ENCODE measurements around the gene RAVER2.

Gene RAVER2

GRCh38 chr1:64856553-64856952 is 111.7 kb downstream of the RAVER2 start:
- no peaks in the 10 kb centered on the region for H3K4me1 ChIP-seq (ENCODE audit: control insufficient read depth, insufficient read depth, low read length, unreplicated experiment)
- H3K36me3 ChIP-seq (ENCODE audit: insufficient read depth, low read length) = peaks cover 35% of the 10 kb centered on the region; the same call in 1 of the 2 replicates
- H3K79me2 ChIP-seq (ENCODE audit: control insufficient read depth, insufficient read depth, low read length, unreplicated experiment) = no peaks in the 10 kb centered on the region
- H3K27me3 ChIP-seq (ENCODE audit: insufficient read depth, low read length) = no peaks in the 10 kb centered on the region
- H3K4me3 ChIP-seq (ENCODE audit: low read depth, low read length) = no peak overlapping the region
- H3K27ac ChIP-seq (ENCODE audit: low read depth, low read length) = no peak overlapping the region
- no peak overlapping the region for H2AFZ ChIP-seq (ENCODE audit: low read length, unreplicated experiment)

DNA sequence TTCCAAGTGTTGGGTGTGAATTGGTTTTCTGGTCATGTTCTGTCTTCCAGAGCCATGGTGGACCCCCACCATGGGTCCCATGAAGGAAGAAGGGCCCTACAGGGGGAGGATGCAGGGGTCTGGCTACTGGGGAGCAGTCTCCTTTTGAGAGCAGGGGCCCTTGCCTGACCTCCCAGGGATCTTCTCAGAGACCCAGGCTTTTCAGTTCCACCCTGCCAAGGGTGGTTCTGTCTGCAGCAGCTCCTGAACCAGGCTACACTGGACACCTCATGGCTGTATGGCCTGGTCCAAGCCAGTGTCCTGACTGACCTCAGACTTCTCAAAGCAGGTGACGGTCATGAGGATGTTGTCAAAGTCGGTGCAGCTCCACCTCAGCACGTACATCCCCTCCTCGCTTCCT is 112.5 kb downstream of the RAVER2 start:
- no peaks in the 10 kb centered on the region for H3K27me3 ChIP-seq (ENCODE audit: insufficient read depth, low read length)
- peaks cover 35% of the 10 kb centered on the region; the same call in 1 of the 2 replicates for H3K36me3 ChIP-seq (ENCODE audit: insufficient read depth, low read length)
- no peaks in the 10 kb centered on the region for H3K4me1 ChIP-seq (ENCODE audit: control insufficient read depth, insufficient read depth, low read length, unreplicated experiment)
- no peak overlapping the region for H3K4me3 ChIP-seq (ENCODE audit: low read depth, low read length)
- no peaks in the 10 kb centered on the region for H3K79me2 ChIP-seq (ENCODE audit: control insufficient read depth, insufficient read depth, low read length, unreplicated experiment)
- H2AFZ ChIP-seq (ENCODE audit: low read length, unreplicated experiment) = no peak overlapping the region
- no peak overlapping the region for H3K27ac ChIP-seq (ENCODE audit: low read depth, low read length)

DNA sequence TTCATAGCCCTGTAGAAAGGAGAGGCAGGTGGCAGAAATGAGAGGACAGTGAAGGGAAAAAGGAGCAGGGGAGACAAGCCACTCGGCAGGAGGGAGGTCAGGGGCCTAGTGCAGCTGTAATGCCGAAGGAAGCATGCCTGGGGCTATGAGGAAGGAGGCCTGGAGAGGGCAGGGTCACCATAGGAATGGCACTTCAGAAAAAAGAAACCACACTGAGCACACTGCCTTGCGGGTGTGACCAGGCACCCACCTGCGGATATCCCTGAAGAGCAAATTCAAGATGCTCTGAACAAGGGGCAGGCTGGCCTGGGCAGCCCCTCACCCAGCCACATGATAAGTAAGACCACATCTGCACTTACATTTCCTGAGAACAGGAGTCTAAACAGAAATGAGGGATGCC is 116.7 kb downstream of the RAVER2 start:
- H3K36me3 ChIP-seq (ENCODE audit: insufficient read depth, low read length) = peaks cover 32% of the 10 kb centered on the region

GRCh38 chr1:64864018-64864940 is 119.4 kb downstream of the RAVER2 start:
- Histone ChIP-seq H3K27me3 (ENCODE audit: insufficient read depth, low read length) (no peaks in the 10 kb centered on the region), H3K4me3 (ENCODE audit: low read depth, low read length) (no peak overlapping the region), H3K4me1 (ENCODE audit: control insufficient read depth, insufficient read depth, low read length, unreplicated experiment) (peaks cover 6% of the 10 kb centered on the region), H3K36me3 (ENCODE audit: insufficient read depth, low read length) (peaks cover 23% of the 10 kb centered on the region), H3K79me2 (ENCODE audit: control insufficient read depth, insufficient read depth, low read length, unreplicated experiment) (no peaks in the 10 kb centered on the region), H3K27ac (ENCODE audit: low read depth, low read length) (no peak overlapping the region), H2AFZ (ENCODE audit: low read length, unreplicated experiment) (no peak overlapping the region)

More for the DNA sequence above, 116.7 kb downstream of the RAVER2 start:
- no peaks in the 10 kb centered on the region for H3K79me2 ChIP-seq (ENCODE audit: control insufficient read depth, insufficient read depth, low read length, unreplicated experiment)
- no peaks in the 10 kb centered on the region for H3K27me3 ChIP-seq (ENCODE audit: insufficient read depth, low read length)
- peaks cover 6% of the 10 kb centered on the region for H3K4me1 ChIP-seq (ENCODE audit: control insufficient read depth, insufficient read depth, low read length, unreplicated experiment)
- no peak overlapping the region for H3K27ac ChIP-seq (ENCODE audit: low read depth, low read length)
- no peak overlapping the region for H3K4me3 ChIP-seq (ENCODE audit: low read depth, low read length)
- H2AFZ ChIP-seq (ENCODE audit: low read length, unreplicated experiment) = no peak overlapping the region

GRCh38 chr1:64865105-64865757 is 120.4 kb downstream of the RAVER2 start:
- Histone ChIP-seq H3K27me3 (ENCODE audit: insufficient read depth, low read length) (no peaks in the 10 kb centered on the region), H3K79me2 (ENCODE audit: control insufficient read depth, insufficient read depth, low read length, unreplicated experiment) (no peaks in the 10 kb centered on the region), H3K4me1 (ENCODE audit: control insufficient read depth, insufficient read depth, low read length, unreplicated experiment) (peaks cover 6% of the 10 kb centered on the region), H2AFZ (ENCODE audit: low read length, unreplicated experiment) (no peak overlapping the region), H3K27ac (ENCODE audit: low read depth, low read length) (no peak overlapping the region), H3K4me3 (ENCODE audit: low read depth, low read length) (no peak overlapping the region), H3K36me3 (ENCODE audit: insufficient read depth, low read length) (peaks cover 23% of the 10 kb centered on the region)

GRCh38 chr1:64866689-64867088 is 121.8 kb downstream of the RAVER2 start:
- H2AFZ ChIP-seq (ENCODE audit: low read length, unreplicated experiment) = no peak overlapping the region
- H3K4me3 ChIP-seq (ENCODE audit: low read depth, low read length) = no peak overlapping the region
- no peaks in the 10 kb centered on the region for H3K79me2 ChIP-seq (ENCODE audit: control insufficient read depth, insufficient read depth, low read length, unreplicated experiment)
- peaks cover 6% of the 10 kb centered on the region for H3K4me1 ChIP-seq (ENCODE audit: control insufficient read depth, insufficient read depth, low read length, unreplicated experiment)
- no peaks in the 10 kb centered on the region for H3K27me3 ChIP-seq (ENCODE audit: insufficient read depth, low read length)
- H3K27ac ChIP-seq (ENCODE audit: low read depth, low read length) = no peak overlapping the region
- peaks cover 25% of the 10 kb centered on the region for H3K36me3 ChIP-seq (ENCODE audit: insufficient read depth, low read length)

GRCh38 chr1:64867266-64867665 is 122.4 kb downstream of the RAVER2 start:
- Histone ChIP-seq H3K27ac (ENCODE audit: low read depth, low read length) (no peak overlapping the region), H3K27me3 (ENCODE audit: insufficient read depth, low read length) (no peaks in the 10 kb centered on the region), H3K36me3 (ENCODE audit: insufficient read depth, low read length) (peaks cover 30% of the 10 kb centered on the region), H3K79me2 (ENCODE audit: control insufficient read depth, insufficient read depth, low read length, unreplicated experiment) (no peaks in the 10 kb centered on the region), H3K4me1 (ENCODE audit: control insufficient read depth, insufficient read depth, low read length, unreplicated experiment) (peaks cover 6% of the 10 kb centered on the region), H3K4me3 (ENCODE audit: low read depth, low read length) (no peak overlapping the region), H2AFZ (ENCODE audit: low read length, unreplicated experiment) (no peak overlapping the region)

DNA sequence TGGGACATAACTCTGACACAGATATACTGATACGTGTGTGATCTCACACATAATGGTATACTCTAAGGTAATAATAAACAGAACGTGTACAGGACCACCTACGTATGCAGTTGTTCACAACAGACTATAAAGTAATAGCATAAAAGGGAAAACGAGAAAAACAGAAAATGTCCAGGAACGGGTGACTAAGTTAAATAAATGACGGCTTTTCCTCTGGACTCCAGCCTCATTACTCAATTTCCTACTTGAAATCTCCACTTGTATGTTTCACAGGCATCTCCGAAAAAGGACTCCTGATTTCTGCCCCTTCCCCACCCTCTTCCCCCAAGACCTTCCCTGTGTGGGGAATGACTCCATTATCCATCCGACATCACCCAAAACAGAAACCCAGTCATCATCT is 126.4 kb downstream of the RAVER2 start:
- Histone ChIP-seq H3K79me2 (ENCODE audit: control insufficient read depth, insufficient read depth, low read length, unreplicated experiment) (no peaks in the 10 kb centered on the region), H2AFZ (ENCODE audit: low read length, unreplicated experiment) (no peak overlapping the region), H3K27me3 (ENCODE audit: insufficient read depth, low read length) (no peaks in the 10 kb centered on the region), H3K4me3 (ENCODE audit: low read depth, low read length) (no peak overlapping the region), H3K36me3 (ENCODE audit: insufficient read depth, low read length) (peaks cover 26% of the 10 kb centered on the region), H3K4me1 (ENCODE audit: control insufficient read depth, insufficient read depth, low read length, unreplicated experiment) (no peaks in the 10 kb centered on the region), H3K27ac (ENCODE audit: low read depth, low read length) (no peak overlapping the region)

GRCh38 chr1:64872067-64872466 is 127.2 kb downstream of the RAVER2 start:
- Histone ChIP-seq H3K27ac (ENCODE audit: low read depth, low read length) (no peak overlapping the region), H3K36me3 (ENCODE audit: insufficient read depth, low read length) (peaks cover 22% of the 10 kb centered on the region), H3K79me2 (ENCODE audit: control insufficient read depth, insufficient read depth, low read length, unreplicated experiment) (no peaks in the 10 kb centered on the region), H3K4me3 (ENCODE audit: low read depth, low read length) (no peak overlapping the region), H3K27me3 (ENCODE audit: insufficient read depth, low read length) (no peaks in the 10 kb centered on the region), H3K4me1 (ENCODE audit: control insufficient read depth, insufficient read depth, low read length, unreplicated experiment) (no peaks in the 10 kb centered on the region), H2AFZ (ENCODE audit: low read length, unreplicated experiment) (no peak overlapping the region)

GRCh38 chr1:64873576-64873975 is 128.7 kb downstream of the RAVER2 start:
- Histone ChIP-seq H3K27ac (ENCODE audit: low read depth, low read length) (no peak overlapping the region), H3K27me3 (ENCODE audit: insufficient read depth, low read length) (no peaks in the 10 kb centered on the region), H3K79me2 (ENCODE audit: control insufficient read depth, insufficient read depth, low read length, unreplicated experiment) (no peaks in the 10 kb centered on the region), H3K36me3 (ENCODE audit: insufficient read depth, low read length) (peaks cover 31% of the 10 kb centered on the region), H3K4me1 (ENCODE audit: control insufficient read depth, insufficient read depth, low read length, unreplicated experiment) (no peaks in the 10 kb centered on the region), H2AFZ (ENCODE audit: low read length, unreplicated experiment) (no peak overlapping the region), H3K4me3 (ENCODE audit: low read depth, low read length) (no peak overlapping the region)

GRCh38 chr1:64874666-64875065 is 129.8 kb downstream of the RAVER2 start:
- Histone ChIP-seq H3K4me1 (ENCODE audit: control insufficient read depth, insufficient read depth, low read length, unreplicated experiment) (no peaks in the 10 kb centered on the region), H3K79me2 (ENCODE audit: control insufficient read depth, insufficient read depth, low read length, unreplicated experiment) (no peaks in the 10 kb centered on the region), H3K4me3 (ENCODE audit: low read depth, low read length) (no peak overlapping the region), H3K36me3 (ENCODE audit: insufficient read depth, low read length) (peaks cover 35% of the 10 kb centered on the region), H2AFZ (ENCODE audit: low read length, unreplicated experiment) (no peak overlapping the region), H3K27ac (ENCODE audit: low read depth, low read length) (no peak overlapping the region), H3K27me3 (ENCODE audit: insufficient read depth, low read length) (no peaks in the 10 kb centered on the region)

Measured in ACC112 (cell line).